Esophagus (tissue), 2 donors: ENCODE data around the gene IFT88. TPM values are rescaled to one million over a fixed set of nuclear protein-coding genes. Genes with fewer than 3 reads are reported as not detected.

Experiments used
- H3K27ac ChIP-seq, 2 donors: one replicate each; pipeline ENCODE4 v1.5.1; 2013; ENCODE audit warnings: low read depth in 2 of 2, mild to moderate bottlenecking in 2 of 2, inconsistent platforms in 1 of 2, low read length in 1 of 2, moderate library complexity in 1 of 2
- H3K27me3 ChIP-seq, 2 donors: one replicate each; pipeline ENCODE4 v1.6.1; 2013; ENCODE audit warnings: low read length in 2 of 2, control low read depth in 1 of 2, mild to moderate bottlenecking in 1 of 2; ENCODE audit not compliant: insufficient read depth in 2 of 2, control insufficient read depth in 1 of 2
- H3K36me3 ChIP-seq, 2 donors: one replicate each; pipeline ENCODE4 v1.6.1; 2013; ENCODE audit warnings: low read length in 1 of 2; ENCODE audit not compliant: control insufficient read depth in 2 of 2, insufficient read depth in 2 of 2
- H3K4me1 ChIP-seq, 2 donors: one replicate each; pipeline ENCODE4 v1.6.1; 2013; ENCODE audit warnings: low read length in 1 of 2; ENCODE audit not compliant: control insufficient read depth in 2 of 2, insufficient read depth in 2 of 2
- H3K4me3 ChIP-seq, 2 donors: one replicate each; pipeline ENCODE4 v1.5.1; 2013; ENCODE audit warnings: low read length in 2 of 2, mild to moderate bottlenecking in 2 of 2, low read depth in 1 of 2, moderate library complexity in 1 of 2
- H3K9me3 ChIP-seq, 2 donors: one replicate each; pipeline ENCODE4 v1.6.1; 2013; ENCODE audit warnings: mild to moderate bottlenecking in 2 of 2, low read depth in 1 of 2, low read length in 1 of 2, moderate library complexity in 1 of 2; ENCODE audit not compliant: control insufficient read depth in 2 of 2, insufficient read depth in 1 of 2
- WGBS, 2 donors: extraction: QIAGEN DNeasy Blood & Tissue Kit; methylation state at CpG; one replicate each; pipeline ENCODE4 v1.1.7; 2013; 5-methylcytosine and 5-hydroxymethylcytosine counted together
- polyA plus RNA-seq, 2 donors: library from polyadenylated mRNA; stranded (reverse); fragments of 200-250 nt; gene quantifications; one replicate each; pipeline ENCODE4 v1.2.3, GENCODE V29; 2013
- donor health status: healthy with polysubstance abuse.
- donor health status: Bipolar disorder and iron deficiency.

Gene IFT88
- polyA plus RNA-seq, 2 donors, result 3.1 TPM

GRCh38 chr13:20728579-20729311 lies 161.8 kb downstream of the IFT88 start:
- no peak overlapping the region for H3K4me3 ChIP-seq
- no peak overlapping the region for H3K27ac ChIP-seq
- no peaks in the 10 kb centered on the region for H3K27me3 ChIP-seq

GRCh38 chr13:20729633-20730585 lies 163.0 kb downstream of the IFT88 start:
- Histone ChIP-seq H3K27ac (no peak overlapping the region), H3K4me3 (no peak overlapping the region), H3K36me3 (no peaks in the 10 kb centered on the region), H3K9me3 (peaks cover 0 to 4% of the 10 kb centered on the region in 2 donors), H3K4me1 (no peaks in the 10 kb centered on the region), H3K27me3 (no peaks in the 10 kb centered on the region)
- 95% methylated on average over 33 of the region's 33 CpGs for WGBS, 2 donors

More at GRCh38 chr13:20728579-20729311, 161.8 kb downstream of the IFT88 start:
- Histone ChIP-seq H3K4me1 (no peaks in the 10 kb centered on the region), H3K36me3 (no peaks in the 10 kb centered on the region), H3K9me3 (peaks cover 0 to 4% of the 10 kb centered on the region in 2 donors)
- 74 to 78% methylated on average over 14 of the region's 14 CpGs for WGBS, 2 donors

GRCh38 chr13:20738616-20739015 lies 171.7 kb downstream of the IFT88 start:
- peaks cover 2 to 3% of the 10 kb centered on the region in 2 donors for H3K9me3 ChIP-seq
- H3K4me3 ChIP-seq, result no peak overlapping the region
- H3K27ac ChIP-seq, result no peak overlapping the region
- no peaks in the 10 kb centered on the region for H3K36me3 ChIP-seq
- no peaks in the 10 kb centered on the region for H3K4me1 ChIP-seq
- 83 to 92% methylated on average over 6 of the region's 6 CpGs for WGBS, 2 donors
- no peaks in the 10 kb centered on the region for H3K27me3 ChIP-seq

- Histone ChIP-seq H3K4me1 (no peaks in the 10 kb centered on the region), H3K27ac (no peak overlapping the region), H3K27me3 (no peaks in the 10 kb centered on the region), H3K36me3 (no peaks in the 10 kb centered on the region), H3K4me3 (no peak overlapping the region), H3K9me3 (peaks cover 2 to 3% of the 10 kb centered on the region in 2 donors)
- 97 to 98% methylated on average over 22 of the region's 22 CpGs for WGBS, 2 donors
These were observed 173.1 kb downstream of the IFT88 start for GRCh38 chr13:20740021-20740420.

Other genes with a start within 250 kb of the IFT88 start
- 10 to 100 TPM; 12.6 to 21.6 TPM for gene CRYL1, start 41.3 kb upstream of the IFT88 start, polyA plus RNA-seq
- gene IL17D, start 136.5 kb downstream of the IFT88 start, polyA plus RNA-seq, result under 1 TPM; 0.35 to 0.61 TPM
- 1 to 10 TPM; 4.3 to 5.3 TPM for gene EEF1AKMT1, start 206.8 kb downstream of the IFT88 start, polyA plus RNA-seq